GM19023 (cell line): ENCODE results near the gene CLDN24.

Experiments
- ATAC-seq: cut with Tn5 transposase; IDR thresholded peaks from one replicate; pipeline ENCODE4 v1.9.1; 2021; ENCODE audit warnings: mild to moderate bottlenecking, moderate library complexity; ENCODE audit not compliant: unreplicated experiment

The CLDN24 gene

DNA sequence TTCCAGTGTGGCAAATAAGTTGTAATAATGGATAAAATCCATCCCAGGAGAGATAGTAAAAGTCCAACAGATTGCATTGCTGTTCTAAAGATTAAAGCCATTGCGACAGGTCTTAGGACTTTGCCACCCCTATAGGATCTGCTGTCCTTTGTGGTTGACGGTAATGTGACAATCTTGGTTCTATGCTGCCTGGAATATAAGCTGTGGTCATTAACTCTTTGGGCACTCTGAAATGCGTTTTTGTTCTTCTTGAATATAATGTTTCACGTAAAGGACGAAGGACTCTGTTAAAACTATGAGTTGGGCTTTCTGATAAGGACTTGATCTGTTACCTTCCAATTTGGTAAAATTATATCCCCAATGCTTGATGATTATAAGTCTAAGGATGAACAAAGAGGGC is at the start of gene CLDN24:
Gene CLDN24 (minus strand): TSS at position 101 of the 400 bp plus-strand sequence. CDS start 0 bp downstream, at position 101.
- ATAC-seq = no peak

DNA sequence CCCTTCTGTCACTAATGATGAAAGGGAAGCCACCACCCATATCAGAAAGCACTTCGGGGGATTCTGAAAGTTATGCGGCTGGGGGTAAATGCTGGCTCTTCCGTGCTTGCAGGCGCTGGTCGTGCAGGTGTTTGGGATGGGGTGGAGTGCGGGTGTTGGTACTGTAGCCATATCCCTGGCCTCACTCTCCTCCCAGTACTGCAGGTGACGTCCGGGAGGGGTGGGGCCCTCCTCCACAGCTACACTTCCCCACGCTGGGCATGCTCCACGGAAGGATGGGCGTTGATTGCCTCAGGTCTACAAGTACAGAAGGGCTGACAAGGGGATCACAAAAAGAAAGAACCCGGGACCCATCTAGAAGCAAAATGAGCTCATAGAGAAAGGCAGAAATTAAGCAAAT is 48.6 kb upstream of the CLDN24 start:
- ATAC-seq = no peak

DNA sequence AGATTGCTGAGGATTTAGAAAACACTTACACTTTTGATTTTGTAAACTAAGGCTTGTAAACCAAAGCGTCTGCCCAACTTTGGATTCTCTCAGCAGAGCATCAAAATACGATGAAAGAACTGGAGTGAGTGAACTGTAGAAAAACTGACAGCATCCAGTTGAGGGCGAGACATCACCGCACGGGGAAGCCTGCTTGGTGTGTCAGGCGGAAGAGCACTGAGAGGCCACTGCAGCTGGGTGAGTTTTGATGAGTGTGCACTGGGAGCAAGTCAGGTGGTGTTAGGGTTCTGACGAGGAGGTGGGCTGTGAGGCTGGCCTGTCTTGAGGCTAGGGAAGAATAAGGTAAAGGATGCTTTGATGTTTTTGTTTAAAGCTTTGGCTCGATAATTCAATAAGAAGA is 46.8 kb upstream of the CLDN24 start:
- no peak for ATAC-seq

DNA sequence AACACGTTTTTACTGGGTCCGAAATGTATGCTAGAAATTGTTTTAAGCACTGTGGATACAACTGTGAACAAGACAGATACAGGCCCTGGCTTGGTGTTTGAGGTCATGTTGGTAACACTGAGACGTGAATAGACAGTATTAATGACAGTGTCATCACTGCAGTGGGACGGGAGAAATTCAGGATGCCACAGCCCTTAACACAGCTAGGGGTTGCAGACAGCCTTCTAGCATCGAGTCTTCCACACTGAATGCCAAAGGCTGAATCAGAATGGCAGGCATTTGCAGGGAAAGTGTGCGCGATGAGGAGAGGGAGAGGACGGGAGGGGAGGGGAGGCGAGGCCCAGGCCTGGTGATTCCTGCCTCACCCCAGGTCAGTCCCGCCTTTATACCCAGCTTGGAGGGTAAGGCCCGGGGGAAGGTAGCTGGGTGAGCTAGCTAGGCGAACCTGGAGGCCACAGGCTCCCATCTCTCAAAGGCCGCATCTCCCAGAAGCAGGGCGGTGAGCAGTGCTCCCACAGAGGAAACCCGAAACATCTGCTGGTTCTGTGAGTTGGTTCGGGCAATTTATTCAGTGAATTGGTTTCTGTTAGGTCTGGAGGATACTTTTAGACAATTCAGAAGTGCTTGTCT is 44.1 kb upstream of the CLDN24 start:
- no peak for ATAC-seq

DNA sequence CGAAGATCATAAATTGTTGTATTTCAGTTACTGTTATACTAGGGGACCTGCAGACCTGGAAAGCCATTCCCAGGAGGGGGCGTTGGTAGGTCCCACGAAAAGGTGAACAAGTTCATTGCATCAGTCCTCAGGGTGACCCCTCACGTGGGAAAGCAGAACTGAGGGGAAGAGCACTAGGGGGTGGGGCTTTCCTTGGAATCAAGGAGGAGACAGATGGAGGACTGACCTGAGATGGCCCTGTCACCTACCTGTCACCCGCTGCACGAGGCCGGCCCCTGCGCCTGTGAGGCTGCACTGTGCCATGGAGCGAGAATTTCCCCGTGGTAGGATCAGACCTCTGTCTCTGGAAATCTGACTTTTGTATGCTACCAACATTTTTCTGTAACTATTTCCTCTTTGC is 41.8 kb upstream of the CLDN24 start:
- no peak for ATAC-seq

DNA sequence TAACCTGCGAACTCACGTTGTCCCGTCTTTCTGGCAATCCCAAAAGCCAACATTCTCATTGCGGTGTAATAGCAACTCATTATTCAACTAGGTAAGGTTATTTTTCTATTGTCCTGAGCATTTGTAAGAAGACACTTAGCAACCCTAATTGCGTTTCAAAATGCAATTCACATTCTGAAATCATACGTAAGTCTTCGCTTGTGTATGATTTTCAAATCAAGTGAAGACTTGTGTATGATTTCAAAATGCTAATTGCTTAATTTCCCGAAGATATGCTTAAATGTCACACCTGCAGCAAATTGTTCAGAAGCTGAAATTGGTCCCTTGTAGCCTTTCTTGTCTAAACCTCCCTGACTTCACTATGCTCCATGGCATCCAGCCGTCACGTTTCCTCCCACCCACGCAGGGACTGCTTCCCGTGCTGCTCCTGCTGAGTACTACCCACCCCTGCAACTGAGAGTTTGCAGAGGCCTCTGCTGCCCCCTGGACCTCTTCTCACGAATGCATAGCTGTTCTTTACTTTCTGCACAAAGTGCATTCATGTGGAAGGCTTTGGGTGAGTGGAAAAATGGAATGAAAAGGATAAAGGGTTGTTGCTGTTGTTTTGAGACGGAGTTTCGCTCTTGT is 40.8 kb upstream of the CLDN24 start:
- no peak for ATAC-seq

DNA sequence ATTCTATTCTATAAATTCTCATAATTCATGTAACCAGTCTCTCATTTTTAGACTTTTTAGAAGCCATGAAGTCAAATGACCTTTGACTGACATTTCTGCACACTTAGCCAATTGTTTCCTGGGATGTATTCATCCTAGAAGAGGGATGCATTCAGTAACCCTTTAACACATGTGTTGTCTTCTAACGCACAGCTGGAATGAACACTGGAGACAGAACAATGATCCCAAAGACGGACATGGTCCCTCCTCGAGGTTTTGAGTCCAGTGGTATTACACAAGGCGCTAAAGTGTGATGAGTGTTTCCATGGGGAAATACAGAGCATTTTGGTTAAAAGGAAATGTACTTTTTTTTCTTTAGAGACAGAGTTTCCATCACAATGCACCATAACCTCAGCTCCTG is 39.8 kb upstream of the CLDN24 start:
- ATAC-seq = no peak

DNA sequence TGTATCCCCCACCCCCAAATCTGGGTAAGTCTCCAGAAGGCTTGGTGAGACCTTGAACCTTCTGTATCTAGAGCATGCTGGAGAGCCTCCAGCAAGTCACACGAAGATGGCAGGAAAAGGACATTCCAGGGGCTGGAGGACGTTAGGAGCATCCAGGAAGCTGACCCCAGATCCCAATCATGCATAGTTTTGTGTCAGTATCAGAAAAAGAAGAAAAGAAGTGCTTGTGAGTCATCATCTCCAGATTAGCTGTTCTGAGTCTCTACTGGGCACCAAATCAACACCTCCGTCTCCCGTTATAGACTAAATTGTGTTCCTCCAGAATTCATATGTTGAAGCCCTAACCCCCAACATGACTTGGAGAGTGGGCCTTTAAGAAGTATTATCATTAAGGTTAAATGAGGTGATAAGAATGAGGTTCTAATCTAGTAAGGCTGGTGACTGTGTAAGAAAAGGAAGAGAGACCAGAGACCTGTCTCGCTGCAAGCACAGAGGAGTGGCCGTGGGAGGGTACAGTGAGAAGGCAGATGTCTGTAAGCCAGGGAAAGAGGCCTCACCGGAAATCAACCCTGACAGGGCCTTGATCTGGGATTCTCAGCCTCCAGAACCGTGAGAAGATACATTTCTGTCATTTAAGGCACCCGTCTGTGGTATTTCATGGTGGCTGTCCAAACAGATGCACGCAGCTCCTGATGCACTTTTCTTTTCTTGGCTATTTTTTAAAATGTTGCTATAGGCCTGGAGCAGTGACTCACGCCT is 38.1 kb upstream of the CLDN24 start:
- no peak for ATAC-seq

DNA sequence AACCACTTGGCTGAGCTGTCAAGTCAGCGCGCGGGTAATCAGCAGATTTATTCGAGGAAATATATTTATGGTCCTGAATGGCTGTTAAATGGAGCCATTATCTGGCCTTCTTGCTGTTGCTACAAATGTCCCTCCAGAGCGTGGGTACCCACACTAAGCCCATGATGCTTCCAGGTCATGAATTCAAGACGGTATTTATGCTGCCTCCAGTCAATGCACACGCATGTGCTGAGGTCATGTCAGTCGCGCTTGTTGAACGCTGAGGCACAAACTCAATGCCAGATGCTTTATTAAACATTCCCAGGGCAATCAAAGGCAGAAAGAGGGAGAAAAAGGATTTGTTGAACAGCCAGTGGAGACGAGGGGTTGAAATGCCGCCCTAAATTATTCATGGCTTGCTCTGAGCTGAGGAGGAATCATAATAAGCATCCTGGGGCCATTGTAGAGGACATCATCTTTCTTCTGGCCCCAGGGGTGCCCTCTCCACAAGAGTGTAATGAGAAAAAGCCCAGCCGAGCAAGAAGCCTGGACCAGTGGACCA is 36.1 kb upstream of the CLDN24 start:
- no peak for ATAC-seq

DNA sequence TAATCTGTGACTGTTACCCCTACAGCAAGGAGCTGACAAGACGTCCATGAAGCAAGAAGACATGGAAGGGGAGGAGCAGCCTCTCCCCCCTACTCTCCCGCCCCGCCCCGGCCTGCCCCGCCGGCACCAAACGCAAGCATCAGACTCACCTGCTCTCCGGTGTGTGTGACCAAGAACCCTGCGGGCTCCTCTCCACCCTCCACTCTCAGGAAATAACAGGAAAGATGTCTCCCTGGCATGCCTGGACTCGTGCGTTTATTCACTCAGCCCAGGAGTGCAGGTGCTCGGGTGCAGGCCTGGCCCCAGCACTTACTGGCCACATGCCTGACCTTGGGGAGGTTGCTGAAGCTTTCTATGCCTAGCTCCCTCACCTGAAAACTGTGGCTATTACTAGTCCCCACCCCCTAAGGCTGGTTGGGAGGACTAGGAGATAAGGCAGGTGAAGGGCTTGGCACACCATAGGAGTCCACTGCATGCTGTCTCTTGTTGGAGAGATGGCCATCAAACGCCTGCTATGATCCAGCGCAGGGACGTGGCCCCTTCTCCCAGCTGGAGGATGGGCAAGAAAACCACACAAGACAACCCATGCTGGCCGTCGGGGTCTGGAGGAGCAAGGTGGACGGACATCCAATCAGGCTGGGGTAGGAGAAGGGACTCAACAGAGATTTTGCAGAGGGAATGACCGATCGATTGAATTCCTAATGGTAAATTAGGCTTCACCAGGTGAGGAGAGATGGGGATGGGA is 34.9 kb upstream of the CLDN24 start:
- no peak for ATAC-seq

DNA sequence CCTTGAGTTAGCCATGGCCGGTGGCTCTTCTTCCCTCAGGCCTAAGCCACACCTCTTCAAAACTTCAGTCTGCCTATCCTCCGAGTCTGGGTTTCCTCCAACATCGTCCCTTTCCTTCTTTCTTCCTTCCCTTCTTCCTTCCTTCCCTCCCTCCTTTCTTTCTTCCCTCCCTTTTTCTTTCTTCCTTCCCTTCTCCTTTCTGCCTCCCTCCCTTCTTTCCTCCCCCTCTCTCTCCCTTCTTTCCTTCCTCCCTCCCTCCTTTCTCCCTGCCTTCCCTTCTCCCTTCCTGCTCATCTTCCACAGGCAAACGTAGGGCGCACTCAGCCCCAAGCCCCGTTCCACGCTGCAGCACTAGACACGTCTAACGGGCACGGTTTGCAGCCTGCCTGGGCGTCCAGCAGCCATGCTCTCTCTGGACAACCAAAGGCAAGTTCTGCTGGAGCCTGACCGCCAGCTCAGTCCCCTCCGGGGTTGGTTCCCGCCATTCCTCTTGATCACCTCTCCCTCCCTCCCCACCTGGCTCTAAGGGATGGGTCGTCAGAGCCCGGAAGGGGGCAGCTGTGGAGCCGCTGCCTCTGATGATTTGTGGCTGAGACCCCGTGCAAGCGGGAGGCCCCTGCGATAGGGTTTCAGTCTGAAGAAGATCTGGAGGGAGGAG is 34.1 kb upstream of the CLDN24 start:
- ATAC-seq = no peak

DNA sequence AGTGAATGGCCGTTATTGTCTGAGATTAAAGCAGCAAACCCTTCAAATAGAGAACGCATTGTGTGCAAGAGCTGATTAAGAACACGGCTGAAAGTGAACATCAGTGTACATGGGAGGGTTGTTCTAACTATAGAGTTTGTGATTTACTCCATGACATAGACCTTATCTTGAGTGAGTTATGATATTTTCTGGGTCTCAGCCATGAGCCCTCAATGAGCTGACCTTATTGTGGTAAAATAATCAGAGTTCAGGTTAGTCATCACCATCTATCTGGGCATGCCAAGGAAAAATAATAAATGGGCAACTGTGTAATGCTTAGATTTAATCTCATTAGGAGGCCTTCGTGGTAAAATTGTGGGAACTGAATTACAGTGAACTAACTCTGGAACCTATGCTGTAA is 33.2 kb upstream of the CLDN24 start:
- no peak for ATAC-seq

DNA sequence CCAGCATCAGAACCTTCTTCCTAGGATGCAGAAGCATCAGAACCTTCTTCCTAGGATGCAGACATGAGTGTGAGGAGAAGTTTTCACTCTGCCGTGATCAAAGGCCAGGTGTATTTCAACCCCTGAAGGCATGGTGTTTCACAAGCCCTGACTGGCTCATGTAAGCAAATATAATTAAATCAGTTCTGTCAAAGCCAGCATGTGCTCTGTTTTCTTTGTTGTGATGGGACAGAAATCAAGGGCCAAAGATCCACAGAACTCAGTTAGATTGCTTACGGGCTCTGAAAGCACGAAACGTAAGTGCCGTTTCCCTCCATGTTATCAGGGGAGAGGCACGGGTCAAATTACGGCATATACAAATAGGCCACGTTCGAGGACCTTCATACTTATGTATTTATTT is 32.0 kb upstream of the CLDN24 start:
- ATAC-seq = no peak

DNA sequence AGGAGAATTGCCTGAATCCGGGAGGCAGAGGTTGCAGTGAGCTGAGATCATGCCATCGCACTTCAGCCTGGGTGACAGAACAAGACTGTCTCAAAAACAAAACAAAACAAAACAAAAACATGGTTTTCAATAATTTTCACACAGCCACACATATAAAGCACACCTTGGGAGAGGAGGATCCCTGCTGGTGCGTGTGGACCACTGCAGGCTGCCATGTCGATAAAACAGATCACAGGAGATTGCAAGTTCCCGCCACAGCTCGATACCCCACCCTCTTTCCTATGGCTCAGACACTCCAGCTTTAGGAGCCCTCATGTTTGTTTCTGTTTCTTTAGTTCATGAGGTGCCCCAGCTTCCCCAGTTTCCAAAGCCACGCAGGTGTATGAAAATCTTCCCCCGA is 31.3 kb upstream of the CLDN24 start:
- no peak for ATAC-seq

DNA sequence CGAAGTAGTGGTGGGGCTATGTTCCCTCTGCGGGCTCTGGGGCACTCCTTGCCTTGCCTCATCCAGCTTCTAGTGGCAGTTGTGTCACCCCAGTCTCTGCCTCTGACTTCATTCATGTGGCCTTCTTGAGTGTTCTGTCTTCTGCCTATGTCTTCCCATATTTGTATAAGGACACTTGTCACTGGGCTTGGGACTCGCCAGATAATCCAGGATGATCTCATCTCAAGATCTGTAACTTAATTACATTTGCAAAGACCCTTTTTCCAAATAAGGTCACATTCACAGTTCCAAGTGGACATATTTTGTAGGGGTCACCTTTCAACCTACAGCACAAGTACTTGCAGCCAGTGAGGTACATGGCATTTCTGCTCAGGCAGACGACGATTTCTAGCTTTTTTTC is 30.3 kb upstream of the CLDN24 start:
- no peak for ATAC-seq

DNA sequence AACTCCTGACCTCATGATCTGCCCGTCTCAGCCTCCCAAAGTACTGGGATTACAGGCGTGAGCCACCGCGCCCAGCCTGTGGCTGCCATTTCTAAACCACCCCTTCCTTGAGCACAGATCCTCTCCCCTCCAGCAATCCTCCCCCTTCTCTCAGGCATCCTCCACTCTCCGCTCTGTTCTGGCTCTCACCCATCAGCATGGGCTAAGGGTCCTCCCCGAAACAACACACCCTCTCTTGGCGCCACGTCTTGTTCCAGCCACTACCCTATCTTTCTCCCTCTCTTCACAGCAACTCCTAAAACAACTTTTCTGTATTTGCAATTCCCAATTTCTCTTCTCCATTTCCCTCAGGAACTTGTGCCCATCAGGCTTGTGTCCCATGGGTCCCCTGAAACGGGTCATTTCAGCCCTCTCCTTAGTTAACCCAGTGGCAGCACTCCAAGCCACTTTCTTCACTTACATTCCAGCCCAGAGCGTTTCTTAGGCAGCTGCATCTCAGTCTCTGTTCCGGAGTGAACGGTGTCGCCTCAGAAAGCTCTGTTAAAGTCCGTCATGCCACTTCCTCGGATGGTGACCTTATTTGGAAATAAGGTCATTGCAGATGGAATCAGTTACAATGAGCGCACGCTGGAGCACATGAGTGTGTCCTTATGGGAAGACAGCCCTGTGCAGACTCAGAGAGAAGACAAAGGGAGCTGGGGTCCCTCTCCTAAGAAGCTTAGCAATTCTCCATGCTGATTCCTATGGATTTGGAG is 28.3 kb upstream of the CLDN24 start:
- no peak for ATAC-seq

DNA sequence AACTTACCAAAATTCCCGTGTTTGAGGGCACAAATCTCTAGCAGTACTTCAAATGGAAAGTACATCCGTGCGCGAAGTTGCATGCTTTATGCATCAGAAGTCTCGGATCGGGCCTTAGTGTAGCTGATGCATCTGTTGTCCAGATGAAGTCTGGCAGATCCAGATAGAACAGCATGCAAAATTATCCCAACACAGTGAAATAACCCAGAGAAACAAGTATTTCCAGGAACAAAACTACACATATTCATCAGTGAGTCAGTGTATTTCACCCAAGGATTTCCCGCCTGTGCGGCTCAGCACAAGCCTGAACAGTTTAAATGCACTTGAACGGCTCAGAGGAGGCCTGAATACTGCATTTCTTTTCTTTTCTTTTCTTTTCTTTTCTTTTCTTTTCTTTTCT is 27.4 kb upstream of the CLDN24 start:
- no peak for ATAC-seq

DNA sequence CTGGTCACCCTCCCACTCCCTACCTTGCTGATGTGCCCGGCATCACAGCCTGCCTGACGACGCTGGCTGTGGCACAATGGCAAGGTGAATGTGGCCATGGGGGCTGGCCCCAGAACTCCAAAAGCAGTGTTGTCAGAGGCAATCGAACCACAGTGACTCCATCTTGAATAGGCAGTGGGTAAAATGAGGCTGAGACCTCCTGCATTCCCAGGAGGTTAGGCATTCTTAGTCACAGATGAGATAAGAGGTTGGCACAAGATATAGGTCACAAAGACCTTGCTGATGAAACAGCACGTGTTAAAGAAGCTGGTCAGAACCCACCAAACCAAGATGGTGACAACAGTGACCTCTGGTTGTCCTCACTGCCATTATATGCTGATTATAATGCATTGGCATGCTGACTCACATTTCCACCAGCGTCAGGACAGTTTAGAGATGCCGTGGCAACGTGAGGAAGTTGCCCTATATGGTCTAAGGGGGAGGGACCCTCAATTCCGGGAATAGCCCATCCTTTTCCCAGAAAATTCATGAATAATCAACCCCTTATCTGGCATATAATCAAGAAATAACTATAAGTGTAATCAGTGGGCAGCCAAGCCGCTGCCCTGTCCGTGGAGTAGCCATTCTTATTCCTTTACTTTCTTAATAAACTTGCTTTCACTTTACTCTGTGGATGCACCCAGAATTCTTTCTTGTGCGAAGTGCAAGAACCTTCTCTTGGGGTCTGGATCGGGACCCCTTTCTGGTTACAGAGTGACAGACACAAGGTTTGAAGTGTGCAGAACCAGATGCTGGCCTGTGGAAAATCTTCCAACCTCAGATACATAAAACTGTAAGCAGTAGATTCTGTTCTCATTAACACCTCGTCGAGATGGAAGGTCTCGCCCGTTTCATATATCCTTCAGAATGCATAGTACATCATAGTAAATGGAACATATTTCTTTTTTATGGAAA is 26.8 kb upstream of the CLDN24 start:
- no peak for ATAC-seq

DNA sequence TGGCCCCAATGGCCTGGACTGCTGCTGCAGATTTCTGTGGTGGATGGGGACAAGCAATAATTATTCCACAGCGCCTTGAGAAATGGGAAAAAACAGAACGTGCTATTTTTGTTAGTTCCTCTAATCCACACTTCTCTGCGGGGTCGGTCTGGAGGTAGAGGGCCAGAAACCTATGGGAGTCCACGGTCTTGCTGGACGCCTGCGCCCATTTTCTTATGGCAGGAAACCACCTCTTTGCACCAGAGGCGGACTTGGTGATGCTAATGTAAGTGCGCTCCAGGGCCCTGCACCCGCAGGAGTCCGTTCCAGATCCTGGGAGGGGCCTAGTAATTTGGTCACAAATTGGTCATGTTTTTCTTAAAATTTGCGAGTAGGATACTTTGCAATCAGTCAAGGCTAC is 25.9 kb upstream of the CLDN24 start:
- ATAC-seq = no peak
